Measurements from ENCODE around the gene PDE1A.

PDE1A gene

GRCh38 chr2:182113334-182113733 is 313.5 kb downstream of the PDE1A start:
- DNase-seq, result no peak

GRCh38 chr2:182110347-182110746 is 316.5 kb downstream of the PDE1A start:
- no peak for DNase-seq

GRCh38 chr2:182103526-182103925 is 323.3 kb downstream of the PDE1A start:
- no peak for DNase-seq

GRCh38 chr2:182101263-182101662 is 325.6 kb downstream of the PDE1A start:
- no peak for DNase-seq

GRCh38 chr2:182098648-182099047 is 328.2 kb downstream of the PDE1A start:
- no peak for DNase-seq

- DNase-seq, result no peak
Measured at GRCh38 chr2:182097571-182098164, 329.2 kb downstream of the PDE1A start.

GRCh38 chr2:182090486-182090885 is 336.4 kb downstream of the PDE1A start:
- DNase-seq, result no peak
